Measurements from ENCODE around the gene TECTB. TPM values are rescaled to one million over a fixed set of nuclear protein-coding genes. Genes with fewer than 3 reads are reported as not detected.

Gene TECTB
- total RNA-seq, 1 experiment from 2014 or later, result 0.07 TPM

DNA sequence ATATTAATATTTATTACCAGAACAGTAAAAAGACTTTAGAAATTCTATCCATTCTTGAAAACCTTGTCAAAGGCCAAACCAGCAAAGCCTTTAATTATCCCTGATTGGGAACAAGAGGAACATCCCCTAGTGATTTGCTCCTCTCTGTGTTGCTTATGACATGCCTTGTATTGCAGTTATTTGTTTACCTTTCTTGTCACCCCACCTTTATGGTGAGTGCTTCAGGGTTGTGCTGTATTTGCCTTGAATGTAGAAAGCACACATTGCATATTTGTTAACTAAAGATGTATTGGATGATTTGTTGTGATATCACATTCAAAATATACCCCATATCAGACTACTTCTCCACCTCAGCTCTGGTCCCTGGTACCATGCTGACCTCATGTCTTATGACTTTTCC lies 23.5 kb upstream of the TECTB start:
- RAD21 ChIA-PET (ENCODE audit: low non-redundant PET in 1 of 2, low total read pairs in 2 of 2, uncharacterized antibody in 2 of 2, unreplicated experiment in 2 of 2), result no interaction called here
- H3K79me2 ChIP-seq (ENCODE audit: insufficient read depth, low read length), result no peaks in the 10 kb centered on the region

More for the DNA sequence above, 23.5 kb upstream of the TECTB start:
- Histone ChIP-seq H2AFZ (ENCODE audit: low read depth, low read length, poor library complexity, severe bottlenecking) (no peak overlapping the region), H3K4me2 (ENCODE audit: low read length) (no peak overlapping the region), H4K20me1 (ENCODE audit: insufficient read depth) (no peaks in the 10 kb centered on the region), H3K9ac (ENCODE audit: low read length) (no peak overlapping the region), H3K27ac (ENCODE audit: low read depth, low read length) (no peak overlapping the region), H3K36me3 (ENCODE audit: control insufficient read depth in 1 of 2, insufficient read depth in 2 of 2, low read length in 2 of 2) (no peaks in the 10 kb centered on the region), H3K27me3 (ENCODE audit: insufficient read depth, low read length) (no peaks in the 10 kb centered on the region), H3K4me1 (ENCODE audit: control insufficient read depth in 1 of 2, insufficient read depth in 2 of 2, low read length in 2 of 2) (peaks cover 0 to 4% of the 10 kb centered on the region in 2 experiments; a peak in 1 of 4 replicates), H3K4me3 (replicated peaks in 1 of 2; ENCODE audit: low read depth in 1 of 2, low read length in 2 of 2) (no peak overlapping the region), H3K9me2 (ENCODE audit: insufficient read depth) (no peaks in the 10 kb centered on the region), H3K9me3 (ENCODE audit: control insufficient read depth in 1 of 2, insufficient read depth in 1 of 2, low read depth in 1 of 2, low read length in 2 of 2) (no peaks in the 10 kb centered on the region)
- CTCF ChIA-PET, result no interaction called here
- DNase-seq (ENCODE audit: low read depth, low spot score) (no peak), ATAC-seq (no peak)
- no TSS peak for BruUV-seq (replicated peaks)
- intact Hi-C loops (cut with micrococcal nuclease), result no loop called here
- TF ChIP-seq EGR1 (IDR thresholded peaks at IDR 0.05; ENCODE audit: low read depth) (no peak), CBX3 (IDR thresholded peaks at IDR 0.05; ENCODE audit: low read depth) (no peak), TCF7L2 (IDR thresholded peaks at IDR 0.05; ENCODE audit: borderline replicate concordance, extremely low read depth, insufficient read depth, insufficient read length) (no peak), FOSL1 (IDR thresholded peaks at IDR 0.05; ENCODE audit: low read depth) (no peak), CEBPB (IDR thresholded peaks at IDR 0.05; ENCODE audit: low read depth) (no peak), SP1 (IDR thresholded peaks at IDR 0.05; ENCODE audit: low read depth) (no peak), POLR2AphosphoS5 (IDR thresholded peaks at IDR 0.05; ENCODE audit: low read depth, low read length) (no peak), ZNF274 (IDR thresholded peaks at IDR 0.05; ENCODE audit: low read depth, low read length) (no peak), SIN3A (IDR thresholded peaks at IDR 0.05; ENCODE audit: low read depth) (no peak), ELF1 (IDR thresholded peaks at IDR 0.05; ENCODE audit: borderline replicate concordance, low read depth) (no peak), ZFX (IDR thresholded peaks at IDR 0.05) (no peak), JUND (IDR thresholded peaks at IDR 0.05) (no peak), YY1 (IDR thresholded peaks at IDR 0.05; ENCODE audit: extremely low read depth, insufficient replicate concordance, low read depth, low read length) (no peak), SRF (IDR thresholded peaks at IDR 0.05; ENCODE audit: low read depth) (no peak), RAD21 (IDR thresholded peaks at IDR 0.05; ENCODE audit: low read depth) (no peak)
- TF ChIP-seq, protein P1, sequence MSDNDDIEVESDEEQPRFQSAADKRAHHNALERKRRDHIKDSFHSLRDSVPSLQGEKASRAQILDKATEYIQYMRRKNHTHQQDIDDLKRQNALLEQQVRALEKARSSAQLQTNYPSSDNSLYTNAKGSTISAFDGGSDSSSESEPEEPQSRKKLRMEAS (IDR thresholded peaks at IDR 0.05), result no peak
- TF ChIP-seq, protein P2, sequence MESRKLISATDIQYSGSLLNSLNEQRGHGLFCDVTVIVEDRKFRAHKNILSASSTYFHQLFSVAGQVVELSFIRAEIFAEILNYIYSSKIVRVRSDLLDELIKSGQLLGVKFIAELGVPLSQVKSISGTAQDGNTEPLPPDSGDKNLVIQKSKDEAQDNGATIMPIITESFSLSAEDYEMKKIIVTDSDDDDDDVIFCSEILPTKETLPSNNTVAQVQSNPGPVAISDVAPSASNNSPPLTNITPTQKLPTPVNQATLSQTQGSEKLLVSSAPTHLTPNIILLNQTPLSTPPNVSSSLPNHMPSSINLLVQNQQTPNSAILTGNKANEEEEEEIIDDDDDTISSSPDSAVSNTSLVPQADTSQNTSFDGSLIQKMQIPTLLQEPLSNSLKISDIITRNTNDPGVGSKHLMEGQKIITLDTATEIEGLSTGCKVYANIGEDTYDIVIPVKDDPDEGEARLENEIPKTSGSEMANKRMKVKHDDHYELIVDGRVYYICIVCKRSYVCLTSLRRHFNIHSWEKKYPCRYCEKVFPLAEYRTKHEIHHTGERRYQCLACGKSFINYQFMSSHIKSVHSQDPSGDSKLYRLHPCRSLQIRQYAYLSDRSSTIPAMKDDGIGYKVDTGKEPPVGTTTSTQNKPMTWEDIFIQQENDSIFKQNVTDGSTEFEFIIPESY (IDR thresholded peaks at IDR 0.05; ENCODE audit: extremely low read depth, insufficient replicate concordance, low read length), result no peak
- TF ChIP-seq, protein P3, sequence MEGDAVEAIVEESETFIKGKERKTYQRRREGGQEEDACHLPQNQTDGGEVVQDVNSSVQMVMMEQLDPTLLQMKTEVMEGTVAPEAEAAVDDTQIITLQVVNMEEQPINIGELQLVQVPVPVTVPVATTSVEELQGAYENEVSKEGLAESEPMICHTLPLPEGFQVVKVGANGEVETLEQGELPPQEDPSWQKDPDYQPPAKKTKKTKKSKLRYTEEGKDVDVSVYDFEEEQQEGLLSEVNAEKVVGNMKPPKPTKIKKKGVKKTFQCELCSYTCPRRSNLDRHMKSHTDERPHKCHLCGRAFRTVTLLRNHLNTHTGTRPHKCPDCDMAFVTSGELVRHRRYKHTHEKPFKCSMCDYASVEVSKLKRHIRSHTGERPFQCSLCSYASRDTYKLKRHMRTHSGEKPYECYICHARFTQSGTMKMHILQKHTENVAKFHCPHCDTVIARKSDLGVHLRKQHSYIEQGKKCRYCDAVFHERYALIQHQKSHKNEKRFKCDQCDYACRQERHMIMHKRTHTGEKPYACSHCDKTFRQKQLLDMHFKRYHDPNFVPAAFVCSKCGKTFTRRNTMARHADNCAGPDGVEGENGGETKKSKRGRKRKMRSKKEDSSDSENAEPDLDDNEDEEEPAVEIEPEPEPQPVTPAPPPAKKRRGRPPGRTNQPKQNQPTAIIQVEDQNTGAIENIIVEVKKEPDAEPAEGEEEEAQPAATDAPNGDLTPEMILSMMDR (IDR thresholded peaks at IDR 0.05 in 2 of 3, conservative IDR thresholded peaks at IDR 0.05 in 1 of 3; ENCODE audit: borderline replicate concordance in 1 of 3, insufficient read depth in 1 of 3, low read depth in 2 of 3, low read length in 2 of 3), result no peak
- POLR2A ChIA-PET, result no interaction called here

Measured in HCT116 (cell line).